Astrocyte (in vitro differentiated cells and primary cell): ENCODE measurements around the gene DOK7.

Experiments used
- CTCF ChIP-seq: IDR thresholded peaks from 2 replicates; pipeline ENCODE4 v1.5.1; 2011; ENCODE audit warnings: low read depth, mild to moderate bottlenecking, inconsistent platforms, low read length, moderate library complexity; ENCODE audit not compliant: insufficient read depth
- EZH2 ChIP-seq: IDR thresholded peaks from 2 replicates; pipeline ENCODE4 v1.6.1; 2012; ENCODE audit warnings: mild to moderate bottlenecking, low read length, inconsistent platforms; ENCODE audit not compliant: insufficient read depth

- no peak for TF ChIP-seq CTCF
- TF ChIP-seq EZH2: no peak
Measured at GRCh38 chr4:3469386-3470243, 6.5 kb downstream of the DOK7 start.
